Gastroesophageal sphincter (tissue), 3 donors: ENCODE results near the gene GOLGA5.

ENCODE experiments used
- EP300 ChIP-seq: sonication (generic); formaldehyde crosslinking; IDR thresholded peaks from one replicate; pipeline ENCODE4 v1.6.1; 2017; ENCODE audit warnings: antibody characterized with exemption, mild to moderate bottlenecking
- POLR2A ChIP-seq, 2 donors: fragments of 450-650 bp; IDR thresholded peaks; one replicate each; pipeline ENCODE4 v1.6.1; 2017; ENCODE audit warnings: antibody characterized with exemption in 2 of 2, mild to moderate bottlenecking in 2 of 2, moderate library complexity in 1 of 2
- POLR2AphosphoS5 ChIP-seq: sonication (generic); formaldehyde crosslinking; IDR thresholded peaks from one replicate; pipeline ENCODE4 v1.6.1; 2017; ENCODE audit warnings: antibody characterized with exemption
- TF ChIP-seq, protein P1 (sequence below), 4 experiments: fragments of 200-600 bp in 2 of 4; fragments of 450-650 bp in 2 of 4; sonication (generic) in 1 of 4; IDR thresholded peaks; one replicate each; pipeline ENCODE4 v1.5.1; 2017 to 2019; ENCODE audit warnings: antibody characterized with exemption in 4 of 4, mild to moderate bottlenecking in 2 of 4, moderate library complexity in 2 of 4

DNA sequence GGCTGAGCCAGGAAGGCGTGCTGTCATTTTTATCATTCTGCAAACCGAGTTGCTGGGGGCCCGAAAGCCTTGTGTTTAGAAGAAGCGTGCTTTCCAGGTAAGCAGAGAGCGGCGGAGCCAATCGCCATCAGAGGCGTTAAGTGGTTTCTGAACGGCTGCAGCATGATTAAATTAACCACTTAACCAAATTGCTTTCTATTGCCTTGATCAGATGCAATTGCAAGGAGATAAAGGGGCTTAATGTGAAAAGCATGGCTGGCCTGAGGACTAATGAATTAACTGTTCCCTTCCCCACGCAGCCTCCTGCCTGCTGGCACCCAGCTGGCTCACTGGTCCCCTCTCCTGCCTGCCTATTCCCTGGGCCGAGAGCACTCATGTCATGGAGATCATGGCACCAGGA, 92.2 kb downstream of the GOLGA5 start:
- TF ChIP-seq POLR2AphosphoS5: no peak
- TF ChIP-seq, protein P1, sequence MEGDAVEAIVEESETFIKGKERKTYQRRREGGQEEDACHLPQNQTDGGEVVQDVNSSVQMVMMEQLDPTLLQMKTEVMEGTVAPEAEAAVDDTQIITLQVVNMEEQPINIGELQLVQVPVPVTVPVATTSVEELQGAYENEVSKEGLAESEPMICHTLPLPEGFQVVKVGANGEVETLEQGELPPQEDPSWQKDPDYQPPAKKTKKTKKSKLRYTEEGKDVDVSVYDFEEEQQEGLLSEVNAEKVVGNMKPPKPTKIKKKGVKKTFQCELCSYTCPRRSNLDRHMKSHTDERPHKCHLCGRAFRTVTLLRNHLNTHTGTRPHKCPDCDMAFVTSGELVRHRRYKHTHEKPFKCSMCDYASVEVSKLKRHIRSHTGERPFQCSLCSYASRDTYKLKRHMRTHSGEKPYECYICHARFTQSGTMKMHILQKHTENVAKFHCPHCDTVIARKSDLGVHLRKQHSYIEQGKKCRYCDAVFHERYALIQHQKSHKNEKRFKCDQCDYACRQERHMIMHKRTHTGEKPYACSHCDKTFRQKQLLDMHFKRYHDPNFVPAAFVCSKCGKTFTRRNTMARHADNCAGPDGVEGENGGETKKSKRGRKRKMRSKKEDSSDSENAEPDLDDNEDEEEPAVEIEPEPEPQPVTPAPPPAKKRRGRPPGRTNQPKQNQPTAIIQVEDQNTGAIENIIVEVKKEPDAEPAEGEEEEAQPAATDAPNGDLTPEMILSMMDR (IDR thresholded peaks at IDR 0.05): no peak
- no peak for TF ChIP-seq EP300
- no peak for TF ChIP-seq POLR2A (IDR thresholded peaks at IDR 0.05)
